ENCODE measurements around the gene UGT1A7.

- TF ChIP-seq CTCF (IDR thresholded peaks at IDR 0.05; ENCODE audit: poor library complexity, severe bottlenecking) (no peak), RAD21 (conservative IDR thresholded peaks at IDR 0.05) (no peak), EP300 (conservative IDR thresholded peaks at IDR 0.05; ENCODE audit: poor library complexity, severe bottlenecking) (no peak), EZH2 (IDR thresholded peaks at IDR 0.05; ENCODE audit: borderline replicate concordance, insufficient read depth, low read length, poor library complexity, severe bottlenecking) (no peak), POLR2AphosphoS5 (IDR thresholded peaks at IDR 0.05) (no peak), MXI1 (conservative IDR thresholded peaks at IDR 0.05; ENCODE audit: poor library complexity, severe bottlenecking) (no peak), TAF1 (IDR thresholded peaks at IDR 0.05; ENCODE audit: low read depth) (no peak)
- TF ChIP-seq, protein P1, sequence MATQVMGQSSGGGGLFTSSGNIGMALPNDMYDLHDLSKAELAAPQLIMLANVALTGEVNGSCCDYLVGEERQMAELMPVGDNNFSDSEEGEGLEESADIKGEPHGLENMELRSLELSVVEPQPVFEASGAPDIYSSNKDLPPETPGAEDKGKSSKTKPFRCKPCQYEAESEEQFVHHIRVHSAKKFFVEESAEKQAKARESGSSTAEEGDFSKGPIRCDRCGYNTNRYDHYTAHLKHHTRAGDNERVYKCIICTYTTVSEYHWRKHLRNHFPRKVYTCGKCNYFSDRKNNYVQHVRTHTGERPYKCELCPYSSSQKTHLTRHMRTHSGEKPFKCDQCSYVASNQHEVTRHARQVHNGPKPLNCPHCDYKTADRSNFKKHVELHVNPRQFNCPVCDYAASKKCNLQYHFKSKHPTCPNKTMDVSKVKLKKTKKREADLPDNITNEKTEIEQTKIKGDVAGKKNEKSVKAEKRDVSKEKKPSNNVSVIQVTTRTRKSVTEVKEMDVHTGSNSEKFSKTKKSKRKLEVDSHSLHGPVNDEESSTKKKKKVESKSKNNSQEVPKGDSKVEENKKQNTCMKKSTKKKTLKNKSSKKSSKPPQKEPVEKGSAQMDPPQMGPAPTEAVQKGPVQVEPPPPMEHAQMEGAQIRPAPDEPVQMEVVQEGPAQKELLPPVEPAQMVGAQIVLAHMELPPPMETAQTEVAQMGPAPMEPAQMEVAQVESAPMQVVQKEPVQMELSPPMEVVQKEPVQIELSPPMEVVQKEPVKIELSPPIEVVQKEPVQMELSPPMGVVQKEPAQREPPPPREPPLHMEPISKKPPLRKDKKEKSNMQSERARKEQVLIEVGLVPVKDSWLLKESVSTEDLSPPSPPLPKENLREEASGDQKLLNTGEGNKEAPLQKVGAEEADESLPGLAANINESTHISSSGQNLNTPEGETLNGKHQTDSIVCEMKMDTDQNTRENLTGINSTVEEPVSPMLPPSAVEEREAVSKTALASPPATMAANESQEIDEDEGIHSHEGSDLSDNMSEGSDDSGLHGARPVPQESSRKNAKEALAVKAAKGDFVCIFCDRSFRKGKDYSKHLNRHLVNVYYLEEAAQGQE (IDR thresholded peaks at IDR 0.05; ENCODE audit: borderline replicate concordance) = no peak
Measured at GRCh38 chr2:233668605-233669260, 13.0 kb upstream of the UGT1A7 start.
